IPS-18c (cell line): ENCODE measurements around the gene NUP188.
A peak's percentile ranks its signal among the peaks of the same experiment; 100 is the strongest.
"Not testable (repeated sequence)": the region's sequence is repeated elsewhere in the genome, so short reads cannot be mapped to it uniquely, and the experiment has no call there.

Source experiments
- H3K4me3 ChIP-seq: 2 replicates; pipeline ENCODE4 v1.7.0; 2013; ENCODE audit warnings: low read depth, mild to moderate bottlenecking, low read length, moderate library complexity; ENCODE audit not compliant: insufficient read depth
- H3K9me3 ChIP-seq: one replicate; pipeline ENCODE4 v1.6.1; 2013; ENCODE audit warnings: mild to moderate bottlenecking, low read length, moderate library complexity; ENCODE audit not compliant: control insufficient read depth, insufficient read depth

NUP188 gene

GRCh38 chr9:128933731-128934130 is 13.8 kb upstream of the NUP188 start:
- H3K9me3 ChIP-seq = no peaks in the 10 kb centered on the region
- no peak overlapping the region for H3K4me3 ChIP-seq

DNA sequence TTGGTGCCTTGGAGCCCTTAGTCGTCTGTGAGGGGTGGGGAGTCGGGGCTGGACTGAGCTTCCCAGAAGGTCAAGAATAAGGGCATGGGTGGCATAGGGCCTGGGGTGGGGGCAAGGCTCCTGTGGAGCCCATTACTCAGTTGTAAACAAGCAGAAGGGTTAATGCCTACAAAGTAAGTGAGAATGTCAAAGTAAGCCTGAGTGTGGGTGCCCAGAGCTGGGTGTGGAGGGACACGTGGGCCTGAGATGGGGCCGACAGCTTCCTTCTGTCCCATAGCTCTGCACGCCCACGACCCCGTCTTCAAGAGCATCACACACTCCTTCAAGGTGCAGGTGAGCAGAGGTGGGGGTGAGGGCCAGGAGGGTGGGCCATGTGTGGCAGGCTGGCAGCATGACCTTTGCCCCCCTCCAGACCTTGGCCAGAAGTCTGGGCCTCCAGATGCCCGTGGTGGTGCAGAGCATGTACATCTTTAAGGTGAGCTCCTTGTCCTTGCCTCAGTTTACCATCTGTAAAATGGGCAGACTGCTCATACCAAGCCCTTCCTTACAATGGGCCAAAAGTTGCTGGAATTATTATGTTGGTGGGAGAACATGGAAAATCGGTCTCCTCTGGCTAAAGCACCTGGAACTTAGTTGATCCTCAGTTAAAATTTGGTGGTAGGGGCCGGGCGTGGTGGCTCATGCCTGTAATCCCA is 11.2 kb upstream of the NUP188 start:
- H3K9me3 ChIP-seq = no peaks in the 10 kb centered on the region
- no peak overlapping the region for H3K4me3 ChIP-seq

DNA sequence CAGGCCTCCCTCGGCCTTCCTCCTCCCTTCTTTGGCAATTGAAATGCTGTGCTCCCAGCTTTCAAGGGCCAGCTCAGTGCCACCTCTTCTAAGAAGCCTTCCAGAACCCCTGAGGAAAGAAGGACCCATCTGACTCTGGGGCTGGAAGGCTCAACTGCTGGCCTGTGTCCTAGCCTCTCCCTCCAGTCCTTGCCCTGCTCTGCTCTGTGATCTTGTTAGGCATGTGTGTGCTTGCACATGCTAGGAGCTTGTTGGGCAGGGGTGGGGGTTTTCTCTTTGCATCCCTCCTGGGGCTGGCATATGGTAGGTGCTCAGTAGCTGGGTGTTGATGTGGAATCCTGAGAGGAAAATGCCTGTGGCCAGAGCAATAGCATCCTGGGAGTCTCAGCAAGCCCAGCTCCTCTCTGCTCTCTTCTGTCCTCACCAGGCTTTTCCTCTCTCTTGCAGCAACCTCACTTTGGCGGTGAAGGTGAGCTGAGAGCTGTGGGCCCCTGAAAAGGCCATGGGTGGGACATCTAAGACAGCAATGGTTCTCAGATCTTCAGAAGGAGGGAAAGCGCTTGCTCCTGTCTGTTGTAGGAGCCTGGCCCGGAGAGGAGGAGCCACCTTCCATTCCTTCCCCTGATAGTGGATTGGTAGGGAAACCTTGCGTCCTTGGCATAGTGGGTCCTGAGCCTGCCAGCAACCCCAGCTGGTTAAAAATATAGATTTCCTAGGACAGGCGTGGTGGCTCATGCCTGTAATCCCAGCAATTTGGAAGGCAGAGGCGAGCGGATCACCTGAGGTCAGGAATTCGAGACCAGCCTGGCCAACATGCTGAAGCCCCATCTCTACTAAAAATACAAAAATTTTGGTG is 10.0 kb upstream of the NUP188 start:
- no peak overlapping the region for H3K4me3 ChIP-seq
- H3K9me3 ChIP-seq = no peaks in the 10 kb centered on the region

DNA sequence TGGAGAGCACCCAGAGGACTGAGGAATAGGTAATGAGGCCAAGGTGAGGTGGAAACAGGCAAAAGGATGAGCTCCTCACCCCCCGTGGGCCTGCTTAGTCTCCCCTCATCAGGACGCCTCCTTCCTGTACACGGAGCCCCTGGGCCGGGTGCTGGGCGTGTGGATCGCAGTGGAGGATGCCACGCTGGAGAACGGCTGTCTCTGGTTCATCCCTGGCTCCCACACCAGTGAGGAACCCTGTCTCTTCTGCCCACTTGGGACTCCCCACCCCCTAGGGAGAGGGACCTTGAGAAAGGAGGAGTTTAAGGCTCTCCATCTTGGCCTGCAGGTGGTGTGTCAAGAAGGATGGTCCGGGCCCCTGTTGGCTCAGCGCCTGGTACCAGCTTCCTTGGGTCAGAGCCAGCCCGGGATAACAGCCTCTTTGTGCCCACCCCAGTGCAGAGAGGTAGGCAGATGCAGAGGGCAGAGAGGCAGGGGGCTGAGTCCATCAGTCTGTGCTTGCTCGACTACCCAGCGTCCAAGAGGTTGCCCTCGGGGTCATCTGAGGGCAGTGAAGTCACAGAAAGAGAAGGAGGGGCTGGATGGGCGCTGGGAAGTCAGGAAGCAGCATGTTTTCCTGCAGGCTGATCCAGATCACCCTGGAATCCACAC is 7.1 kb upstream of the NUP188 start:
- Histone ChIP-seq H3K4me3 (no peak overlapping the region), H3K9me3 (no peaks in the 10 kb centered on the region)

DNA sequence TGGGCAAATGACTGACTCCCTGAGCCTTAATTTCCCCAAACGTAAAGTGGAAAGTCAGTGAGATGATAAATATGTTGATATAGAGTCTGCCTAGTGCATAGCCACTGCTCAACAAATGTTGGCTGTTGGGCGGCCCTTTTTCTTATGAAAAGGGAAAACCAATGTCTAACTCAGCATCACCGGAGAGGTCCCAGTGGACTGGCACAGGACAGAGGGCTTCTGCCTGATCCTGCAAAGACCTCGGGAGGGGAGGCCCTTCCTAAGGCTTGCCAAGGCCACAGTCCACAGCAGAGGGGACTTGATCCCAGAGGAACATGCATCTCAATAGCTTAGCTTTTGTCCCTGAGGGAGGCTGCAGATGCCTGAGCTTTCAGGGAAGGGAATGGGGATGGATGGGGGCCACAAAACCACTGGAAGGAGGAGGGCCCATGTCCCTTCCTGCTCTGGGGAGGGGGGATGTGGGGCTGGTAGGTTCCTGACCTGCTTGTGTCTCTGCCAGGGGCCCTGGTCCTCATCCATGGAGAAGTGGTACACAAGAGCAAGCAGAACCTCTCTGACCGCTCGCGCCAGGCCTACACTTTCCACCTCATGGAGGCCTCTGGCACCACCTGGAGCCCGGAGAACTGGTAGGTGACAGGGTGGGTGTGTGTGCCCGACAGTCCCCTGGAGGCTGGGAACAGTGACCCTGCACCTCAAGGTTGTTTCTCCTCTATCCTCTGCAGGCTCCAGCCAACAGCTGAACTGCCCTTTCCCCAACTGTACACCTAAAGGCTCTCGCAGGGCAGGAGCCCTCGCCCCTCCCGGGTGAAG is 6.3 kb upstream of the NUP188 start:
- H3K4me3 ChIP-seq = no peak overlapping the region
- no peaks in the 10 kb centered on the region for H3K9me3 ChIP-seq

- no peak overlapping the region for H3K4me3 ChIP-seq
- no peaks in the 10 kb centered on the region for H3K9me3 ChIP-seq
Observed at GRCh38 chr9:128943832-128944620, 3.5 kb upstream of the NUP188 start.

DNA sequence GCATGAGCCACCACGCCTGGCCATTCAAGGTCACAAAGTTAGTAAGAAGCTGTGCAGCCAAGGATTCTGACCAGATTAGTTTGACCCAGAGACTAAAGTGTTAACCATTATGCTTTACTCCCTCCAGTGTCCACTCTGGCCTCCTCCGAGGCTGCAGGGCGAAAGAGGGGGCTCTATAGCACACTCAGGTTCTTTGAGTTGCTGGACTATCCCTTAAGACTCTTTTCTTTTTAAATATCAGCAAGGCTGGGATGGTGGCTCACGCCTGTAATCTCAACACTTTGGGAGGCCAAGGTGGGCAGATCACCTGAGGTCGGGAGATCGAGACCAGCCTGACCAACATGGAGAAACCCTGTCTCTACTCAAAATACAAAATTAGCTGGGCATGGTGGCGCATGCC is 2.5 kb upstream of the NUP188 start:
- not testable (repeated sequence) for H3K4me3 ChIP-seq, H3K9me3 ChIP-seq

DNA sequence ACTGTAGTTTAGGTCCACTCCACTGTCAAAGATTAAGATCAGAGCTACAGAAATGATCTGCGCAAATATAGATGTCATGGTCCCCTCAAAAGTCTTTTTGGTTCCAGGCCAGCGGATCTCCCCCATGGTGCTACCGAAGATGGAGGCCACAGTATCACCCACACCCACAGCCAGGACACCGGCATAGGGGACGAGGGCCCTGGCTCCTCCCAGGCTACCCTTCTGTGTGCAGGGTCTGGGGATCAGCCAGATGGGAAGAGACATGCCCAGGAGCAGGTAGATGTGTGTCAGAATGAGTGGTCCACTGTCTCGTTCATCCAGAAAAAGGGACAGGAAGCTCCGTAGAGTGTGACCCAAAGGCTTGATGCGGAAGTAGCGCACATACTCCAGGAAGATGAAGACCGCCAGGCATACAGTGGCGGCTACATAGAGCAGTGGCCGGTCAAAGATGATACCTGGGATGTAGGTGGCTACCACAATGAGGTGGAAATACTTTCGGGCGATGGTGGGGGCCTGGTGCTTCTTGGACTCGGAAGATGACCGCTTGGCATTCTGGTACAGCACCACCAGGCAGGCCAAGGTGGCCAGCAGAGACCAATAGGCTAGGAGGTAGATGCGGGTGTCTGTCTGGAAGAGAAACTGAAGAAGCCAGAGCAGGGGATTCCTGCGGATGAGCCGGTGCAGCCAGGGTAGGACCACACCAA is 1.5 kb upstream of the NUP188 start:
- no peak overlapping the region for H3K4me3 ChIP-seq

GRCh38 chr9:128946571-128947276 is 775 bp upstream of the NUP188 start:
- H3K9me3 ChIP-seq = no peaks in the 10 kb centered on the region

More for the DNA sequence above, 1.5 kb upstream of the NUP188 start:
- H3K9me3 ChIP-seq = no peaks in the 10 kb centered on the region

GRCh38 chr9:128947277-128947526 is 297 bp upstream of the NUP188 start:
- Histone ChIP-seq H3K9me3 (no peaks in the 10 kb centered on the region), H3K4me3 (peak overlapping the region; percentile 94)

More at GRCh38 chr9:128946571-128947276, 775 bp upstream of the NUP188 start:
- H3K4me3 ChIP-seq = peak overlapping the region; percentile 94

DNA sequence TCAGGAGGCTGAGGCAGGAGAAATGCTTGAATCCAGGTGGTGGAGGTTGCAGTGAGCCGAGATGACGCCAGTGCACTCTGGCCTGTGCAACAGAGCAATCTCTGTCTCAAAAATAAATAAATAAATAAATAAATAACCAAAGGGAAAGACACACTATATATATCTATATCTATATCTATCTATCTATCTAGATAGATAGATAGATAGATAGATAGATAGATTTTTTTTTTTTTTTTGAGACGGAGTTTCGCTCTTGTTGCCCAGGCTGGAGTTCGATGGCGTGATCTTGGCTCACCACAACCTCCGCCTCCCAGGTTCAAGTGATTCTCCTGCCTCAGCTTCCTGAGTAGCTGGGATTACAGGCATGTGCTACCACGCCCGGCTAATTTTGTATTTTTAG is 13.9 kb downstream of the NUP188 start:
- H3K4me3 ChIP-seq, H3K9me3 ChIP-seq: not testable (repeated sequence)

DNA sequence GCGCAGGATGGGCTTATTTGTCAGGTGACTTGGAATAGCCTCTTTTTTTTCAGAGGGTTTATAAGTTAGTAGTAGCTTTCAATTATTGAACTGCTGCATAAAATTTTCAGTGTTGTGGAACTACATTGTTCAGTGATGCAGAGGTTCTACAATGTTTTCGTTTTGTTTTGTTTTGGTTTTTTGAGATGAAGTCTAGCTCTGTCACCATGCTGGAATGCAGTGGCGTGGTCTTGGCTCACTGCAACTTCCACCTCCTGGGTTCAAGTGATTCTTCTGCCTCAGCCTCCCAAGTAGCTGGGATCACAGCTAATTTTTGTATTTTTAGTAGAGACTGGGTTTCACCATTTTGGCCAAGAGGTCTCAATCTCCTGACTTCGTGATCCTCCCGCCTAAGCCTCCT is 22.0 kb downstream of the NUP188 start:
- no peak overlapping the region for H3K4me3 ChIP-seq
- H3K9me3 ChIP-seq = no peaks in the 10 kb centered on the region

DNA sequence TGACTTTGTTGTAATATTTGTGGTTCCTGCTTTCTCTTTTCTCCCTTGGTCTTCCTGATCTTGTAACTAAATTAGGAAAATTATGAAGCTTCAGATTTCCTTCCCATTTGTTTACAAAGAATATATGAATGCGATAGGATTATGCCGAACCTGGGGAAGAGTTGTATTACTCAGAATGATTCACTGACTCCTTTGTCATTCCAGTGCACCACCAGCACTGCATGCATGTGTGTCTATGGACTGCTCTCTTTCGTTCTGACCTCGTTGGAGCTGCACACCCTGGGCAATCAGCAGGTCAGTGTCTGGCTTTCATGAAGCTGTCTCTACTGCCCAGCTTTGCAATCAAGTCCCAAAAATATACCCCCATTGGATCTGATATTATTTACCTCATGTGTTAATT is 25.5 kb downstream of the NUP188 start:
- H3K9me3 ChIP-seq = no peaks in the 10 kb centered on the region
- H3K4me3 ChIP-seq = no peak overlapping the region

DNA sequence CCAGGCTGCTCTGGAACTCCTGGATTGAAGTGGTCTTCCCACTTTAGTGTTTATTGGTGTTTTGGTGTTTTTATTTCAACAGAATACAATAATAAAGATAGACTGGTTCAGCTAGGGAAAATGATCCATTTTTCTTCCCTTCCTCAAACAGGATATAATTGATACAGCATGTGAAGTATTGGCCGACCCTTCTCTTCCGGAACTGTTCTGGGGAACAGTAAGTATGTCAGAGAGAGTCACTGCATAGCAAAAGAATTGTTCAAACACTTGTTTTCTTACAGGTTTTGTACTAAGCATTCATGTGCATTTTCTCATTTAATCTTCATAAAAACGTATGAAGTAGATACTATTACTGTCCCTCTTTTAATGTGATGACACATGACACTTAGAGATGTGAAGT is 31.6 kb downstream of the NUP188 start:
- no peaks in the 10 kb centered on the region for H3K9me3 ChIP-seq

DNA sequence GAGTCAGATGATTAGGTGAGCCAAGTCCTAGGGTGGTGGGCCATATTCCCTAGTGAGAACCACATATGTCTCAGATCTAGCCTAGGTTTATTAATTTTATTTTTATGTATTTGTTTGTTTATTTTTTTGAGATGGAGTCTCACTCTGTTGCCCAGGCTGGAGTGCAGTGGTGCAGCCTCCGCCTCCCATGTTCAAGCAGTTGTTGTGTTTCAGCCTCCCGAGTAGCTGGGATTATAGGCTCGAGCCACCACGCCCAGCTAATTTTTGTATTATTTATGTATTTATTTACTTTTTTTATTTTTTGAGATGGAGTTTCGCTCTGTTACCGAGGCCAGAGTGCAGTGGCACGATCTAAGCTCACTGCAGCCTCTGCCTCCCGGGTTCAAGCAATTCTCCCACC is 36.0 kb downstream of the NUP188 start:
- no peaks in the 10 kb centered on the region for H3K9me3 ChIP-seq
- H3K4me3 ChIP-seq = no peak overlapping the region

More for the DNA sequence above, 31.6 kb downstream of the NUP188 start:
- no peak overlapping the region for H3K4me3 ChIP-seq

DNA sequence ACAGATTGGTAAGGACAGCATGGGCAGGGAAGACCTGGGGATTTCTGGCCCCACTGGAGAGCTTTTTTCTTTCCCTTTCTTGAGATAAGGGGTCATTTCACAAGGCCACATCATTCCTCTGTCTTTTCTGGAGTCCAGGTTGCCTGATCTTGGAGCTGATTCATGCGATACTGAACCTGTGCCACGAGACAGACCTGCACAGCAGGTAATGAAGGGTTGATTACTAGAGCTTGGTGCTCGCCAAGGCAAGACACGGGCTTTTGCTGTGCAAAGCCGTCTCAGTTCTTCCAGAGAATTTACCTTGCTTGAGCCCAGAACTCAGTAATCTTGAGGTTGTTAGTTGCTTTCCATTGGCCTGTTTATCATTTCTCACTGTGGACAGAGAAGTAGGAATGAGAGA is 39.2 kb downstream of the NUP188 start:
- H3K4me3 ChIP-seq = no peak overlapping the region

More for the DNA sequence above, 39.2 kb downstream of the NUP188 start:
- H3K9me3 ChIP-seq = no peaks in the 10 kb centered on the region
